Esophagus squamous epithelium (tissue), 4 donors: ENCODE results near the gene SUSD1.

Source experiments
- CTCF ChIP-seq, 6 experiments: fragments of 450-650 bp in 4 of 6; fragments of 200-600 bp in 2 of 6; sonication (generic) in 2 of 6; IDR thresholded peaks; one replicate each; pipeline ENCODE4 v1.5.1; 2016 to 2019; ENCODE audit warnings: antibody characterized with exemption in 6 of 6, mild to moderate bottlenecking in 4 of 6, moderate library complexity in 4 of 6
- POLR2A ChIP-seq, 4 donors: fragments of 450-650 bp; IDR thresholded peaks; one replicate each; pipeline ENCODE4 v1.6.1; 2017; ENCODE audit warnings: antibody characterized with exemption in 4 of 4, mild to moderate bottlenecking in 4 of 4, moderate library complexity in 3 of 4

DNA sequence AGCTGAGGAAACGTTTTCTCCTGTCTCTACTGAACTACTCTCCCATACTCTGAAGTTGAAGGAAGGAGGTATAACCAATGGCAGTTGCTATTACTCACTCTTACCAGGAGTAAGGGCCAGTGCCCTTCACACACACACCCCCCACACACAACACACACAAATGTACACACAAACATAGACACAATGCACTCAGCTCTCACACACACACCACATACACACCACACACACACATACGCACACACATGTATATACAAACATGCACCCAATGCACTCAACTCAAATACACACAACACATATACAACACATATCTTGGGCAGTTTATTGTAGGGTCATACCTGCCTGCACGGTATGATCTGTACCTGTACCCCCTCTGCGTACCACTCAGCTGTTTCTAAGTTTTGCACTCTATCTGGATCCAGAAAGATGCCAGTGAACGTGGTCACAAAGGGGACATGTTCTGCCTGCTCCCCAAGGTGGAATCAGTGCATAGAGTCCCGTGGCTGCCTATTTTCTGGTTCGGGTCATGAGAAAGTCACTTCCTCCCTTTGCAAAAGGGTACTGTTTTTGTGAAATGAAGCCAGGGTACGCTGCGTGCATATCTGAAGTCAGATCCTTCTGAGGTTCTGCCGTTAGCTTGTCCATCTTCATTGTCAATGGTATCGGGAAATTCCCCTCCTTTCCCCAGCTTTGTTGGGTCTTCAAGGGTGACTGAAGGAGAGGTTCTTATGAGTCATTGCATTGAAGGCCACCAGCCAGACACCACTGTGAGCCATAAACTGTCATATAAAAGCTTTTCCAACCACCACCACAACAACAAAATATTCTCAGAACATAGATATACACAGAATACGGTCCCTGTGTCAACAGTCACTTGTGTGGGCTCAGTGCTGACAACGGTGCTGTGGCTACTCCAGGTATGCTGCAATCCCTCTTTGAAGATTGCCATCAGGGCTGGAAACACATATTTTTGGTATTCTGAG lies 146.6 kb downstream of the SUSD1 start:
- no peak for TF ChIP-seq CTCF (IDR thresholded peaks at IDR 0.05)
- TF ChIP-seq POLR2A (IDR thresholded peaks at IDR 0.05): no peak
